Inferior parietal cortex (tissue), 1 donor: ENCODE measurements around the gene MRGPRG.

Experiments used
- DNase-seq: peaks from one replicate; pipeline ENCODE4 v3.0.0-alpha.2; 2016; ENCODE audit errors: extremely low spot score

The MRGPRG gene

DNA sequence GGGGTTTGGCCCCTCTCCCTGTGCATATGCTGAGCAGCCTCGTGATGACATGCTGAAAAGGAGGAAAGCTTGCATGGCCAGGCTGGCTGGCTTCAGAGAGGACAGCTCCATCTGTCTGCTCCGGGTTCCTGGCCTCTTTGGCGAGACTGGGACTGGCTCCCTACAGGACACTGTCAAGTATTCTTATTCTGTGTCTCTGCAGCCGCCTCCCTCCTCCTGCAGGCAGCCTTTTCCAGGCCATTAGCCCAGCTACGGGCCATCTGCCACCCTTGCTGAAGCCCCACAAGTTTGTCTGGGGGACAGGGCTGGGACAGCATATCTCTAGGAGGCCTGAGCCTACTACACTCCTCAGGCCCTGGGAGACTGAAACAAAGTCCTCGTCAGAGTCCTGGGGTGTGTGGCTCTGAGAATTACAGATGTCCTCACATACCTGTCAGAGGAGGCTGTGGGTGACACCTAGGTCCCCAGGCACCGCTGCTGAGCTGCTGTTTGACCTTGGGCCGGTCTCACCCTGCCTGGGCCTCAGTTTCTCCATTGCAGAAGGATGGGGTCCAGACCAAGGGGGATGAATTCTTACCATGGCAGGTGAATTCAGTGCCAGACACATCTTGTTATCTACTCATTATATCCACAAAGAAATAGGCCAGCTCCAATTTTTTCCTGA, 11.0 kb downstream of the MRGPRG start:
- no peak for DNase-seq

- no peak for DNase-seq
Observed at GRCh38 chr11:3206922-3207204, 11.8 kb downstream of the MRGPRG start.

DNA sequence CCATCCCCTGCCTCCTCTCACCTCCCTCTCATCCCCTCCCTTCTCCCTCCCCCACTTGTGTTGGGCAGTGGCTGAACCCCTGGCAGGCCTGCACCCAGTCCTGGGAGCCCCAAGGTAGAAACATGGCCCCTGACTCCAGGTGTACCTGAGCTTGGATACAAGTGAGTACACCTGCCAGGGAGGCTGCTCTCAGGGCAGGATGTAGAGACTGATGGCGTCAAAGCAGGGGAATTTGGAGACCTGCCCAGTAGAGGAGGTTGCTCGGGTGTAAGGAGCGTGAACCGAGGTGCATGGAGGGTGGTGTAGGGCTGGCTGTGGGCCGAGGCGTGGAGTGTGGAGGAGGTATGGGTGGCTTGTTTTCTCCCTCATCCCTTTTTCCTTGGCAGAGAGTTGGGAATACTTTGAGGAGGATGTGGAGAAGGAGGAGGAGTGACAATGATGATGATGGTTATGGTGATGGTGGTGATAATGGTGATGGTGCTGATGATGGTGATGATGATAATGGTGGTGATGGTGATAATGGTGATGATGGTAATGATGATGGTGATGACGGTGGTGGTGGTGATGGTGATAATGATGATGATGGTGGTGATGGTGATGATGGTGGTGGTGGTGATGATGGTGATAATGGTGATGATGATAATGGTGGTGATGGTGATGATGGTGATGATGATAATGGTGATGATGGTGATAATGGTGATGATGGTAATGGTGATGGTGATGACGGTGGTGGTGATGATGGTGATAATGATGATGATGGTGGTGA, 12.3 kb downstream of the MRGPRG start:
- no peak for DNase-seq

GRCh38 chr11:3205261-3206155, 13.1 kb downstream of the MRGPRG start:
- no peak for DNase-seq

DNA sequence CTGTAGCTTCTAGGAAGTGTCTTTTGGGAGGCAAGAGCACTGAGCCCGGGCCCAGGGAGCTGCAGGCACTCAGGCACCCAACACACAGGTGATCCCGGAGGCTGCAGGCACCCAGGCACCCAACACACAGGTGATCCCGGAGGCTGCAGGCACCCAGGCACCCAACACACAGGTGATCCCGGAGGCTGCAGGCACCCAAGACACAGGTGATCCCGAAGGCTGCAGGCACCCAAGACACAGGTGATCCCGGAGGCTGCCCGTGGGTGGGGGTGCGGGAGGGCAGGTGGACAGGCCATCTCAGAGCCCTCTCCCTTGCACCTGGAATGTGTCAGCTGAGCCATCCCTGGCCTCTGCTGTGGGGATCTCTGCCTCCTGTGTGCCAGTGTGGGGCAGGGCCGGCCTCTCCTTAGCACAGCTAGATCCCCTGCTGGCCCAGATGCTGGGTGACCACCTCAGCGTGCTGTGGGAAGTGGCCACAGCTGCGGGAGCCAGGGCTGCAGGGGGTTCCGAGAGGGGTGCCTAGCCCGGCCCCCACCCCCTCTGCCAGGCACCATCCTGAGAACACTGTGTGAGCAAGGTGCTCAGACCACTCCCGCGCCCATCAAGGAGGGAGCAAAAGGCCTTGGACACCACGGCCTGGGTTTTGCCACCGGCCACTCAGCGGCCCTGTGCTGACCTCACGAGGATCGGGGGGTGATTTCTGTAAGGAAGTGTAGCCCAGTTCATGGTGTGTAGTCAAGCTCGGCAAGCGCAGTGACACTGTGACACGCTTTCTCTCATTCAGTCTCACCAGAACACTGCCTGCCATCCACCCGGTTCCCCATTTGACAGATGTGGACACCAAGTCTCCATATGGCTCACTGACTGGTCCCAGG, 14.2 kb downstream of the MRGPRG start:
- no peak for DNase-seq

DNA sequence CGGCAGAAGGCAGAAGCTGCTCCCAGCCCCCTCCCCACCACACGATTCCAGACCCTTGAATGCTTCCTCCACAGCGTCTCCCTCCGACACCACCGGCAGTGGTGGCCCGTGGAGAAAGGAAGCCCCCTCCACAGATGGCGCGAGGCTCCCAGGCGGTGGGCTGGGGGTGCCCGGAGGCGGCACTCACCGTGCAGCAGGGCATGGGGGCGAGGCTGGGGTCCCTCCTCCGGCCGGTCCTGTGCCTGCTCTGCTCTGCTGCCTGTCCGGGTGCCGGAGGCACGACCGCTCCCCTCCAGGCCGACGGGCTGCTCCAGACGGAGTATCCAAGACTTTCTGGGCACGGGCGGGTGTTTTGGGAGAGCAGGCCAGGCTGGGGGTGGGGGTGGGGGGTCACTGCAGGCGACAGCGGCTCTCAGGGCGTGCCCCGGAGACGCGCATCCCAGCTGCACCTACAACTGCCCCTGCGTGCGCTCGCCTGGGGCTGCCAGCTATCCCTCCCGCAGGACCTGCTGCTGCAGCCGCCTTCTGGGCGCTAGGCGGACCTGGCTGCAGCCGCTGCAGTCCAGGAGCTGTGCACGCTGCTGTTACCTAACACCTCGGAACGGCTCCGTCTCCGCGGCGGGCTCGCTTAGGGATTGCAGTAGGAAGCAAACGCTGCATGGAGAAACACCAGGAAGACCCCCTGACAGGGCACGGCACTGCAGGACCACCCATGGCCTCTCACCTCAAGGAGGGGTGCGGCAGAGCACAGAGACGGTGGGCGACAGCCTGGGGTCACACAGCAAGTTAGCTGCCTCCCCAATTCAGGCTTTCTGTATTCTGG, 15.2 kb downstream of the MRGPRG start:
- no peak for DNase-seq

DNA sequence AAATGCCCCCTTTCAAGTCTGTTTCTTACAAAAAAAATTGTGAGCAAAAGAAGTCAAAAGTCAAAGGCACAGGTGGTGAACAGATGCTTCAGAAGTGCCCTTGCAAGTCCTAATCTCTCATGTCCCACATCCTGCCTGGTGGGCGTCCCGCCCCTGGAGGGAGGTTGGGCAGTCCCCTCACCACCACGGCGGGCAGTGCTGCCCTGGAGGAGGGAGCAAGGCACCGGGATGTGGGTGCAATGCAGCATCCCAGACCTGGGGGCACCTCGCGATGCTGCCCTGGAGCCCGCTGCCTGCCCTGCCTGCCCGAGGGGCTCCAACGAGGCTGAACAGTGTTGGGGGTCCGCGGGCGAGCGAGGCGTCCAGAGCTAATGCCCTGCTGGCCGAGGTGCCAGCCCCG, 15.9 kb downstream of the MRGPRG start:
- DNase-seq, result no peak

DNA sequence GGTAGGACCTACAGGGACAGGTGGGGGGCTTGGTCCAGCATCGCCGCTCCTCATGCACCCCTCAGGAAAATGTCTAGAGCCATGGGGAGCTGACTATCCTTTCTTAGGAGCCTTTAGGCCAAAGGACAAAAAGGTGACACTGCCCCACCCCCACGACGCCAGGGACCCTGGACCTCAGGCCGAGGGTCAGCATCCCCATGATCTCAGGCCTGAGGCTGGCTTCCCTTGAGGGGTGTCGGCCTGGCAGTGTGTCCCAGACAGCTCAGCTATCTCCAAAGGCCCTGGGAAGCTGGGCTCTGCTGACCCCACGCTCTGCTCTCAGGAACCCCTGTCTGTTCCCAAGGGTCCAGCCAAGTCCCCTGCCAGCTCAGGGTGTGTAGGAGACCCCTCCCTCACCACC, 16.3 kb downstream of the MRGPRG start:
- no peak for DNase-seq

- DNase-seq, result no peak
Observed at GRCh38 chr11:3201677-3202181, 16.9 kb downstream of the MRGPRG start.

GRCh38 chr11:3201112-3201581, 17.5 kb downstream of the MRGPRG start:
- no peak for DNase-seq

- no peak for DNase-seq
Observed at GRCh38 chr11:3200388-3201111, 18.1 kb downstream of the MRGPRG start.

DNA sequence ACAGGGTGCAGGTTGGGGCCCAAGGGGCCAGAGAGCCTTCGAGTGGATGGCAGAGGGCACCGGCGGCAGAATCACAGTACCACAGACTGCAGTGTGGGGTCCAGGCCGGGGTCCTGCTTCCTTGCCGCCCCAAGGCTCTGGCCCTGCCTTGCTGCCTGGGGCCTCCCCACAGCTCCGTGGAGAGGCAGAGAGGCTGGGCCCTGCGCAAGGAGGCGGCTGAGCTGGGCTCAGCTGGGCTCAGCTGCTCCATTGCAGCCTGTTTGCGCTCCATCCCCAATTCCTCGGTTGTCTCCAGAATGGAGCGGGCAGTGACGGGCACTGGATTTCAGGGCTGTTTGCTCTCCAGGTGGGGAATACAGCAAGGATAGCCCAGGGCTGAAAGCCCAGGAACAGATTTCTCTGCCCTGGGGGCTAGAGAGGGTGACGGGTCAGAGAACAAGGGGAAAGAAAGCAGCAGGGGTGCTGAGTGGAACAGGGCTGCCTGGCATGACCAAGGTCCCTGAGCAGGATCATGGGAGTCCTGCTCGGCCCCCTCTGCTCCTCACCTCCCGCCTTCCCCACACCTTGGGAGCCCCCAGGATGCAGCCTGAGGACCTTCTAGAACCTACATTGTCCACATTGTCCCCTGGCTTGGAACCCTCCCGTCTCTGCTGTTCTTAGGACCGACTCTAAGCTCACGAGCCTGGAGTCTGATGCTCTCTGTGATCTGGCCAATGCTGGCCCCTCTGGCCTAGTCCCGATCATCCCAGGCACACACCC, 18.9 kb downstream of the MRGPRG start:
- DNase-seq, result no peak

- no peak for DNase-seq
Observed at GRCh38 chr11:3198815-3199214, 19.8 kb downstream of the MRGPRG start.

GRCh38 chr11:3197878-3198528, 20.6 kb downstream of the MRGPRG start:
- DNase-seq, result no peak

DNA sequence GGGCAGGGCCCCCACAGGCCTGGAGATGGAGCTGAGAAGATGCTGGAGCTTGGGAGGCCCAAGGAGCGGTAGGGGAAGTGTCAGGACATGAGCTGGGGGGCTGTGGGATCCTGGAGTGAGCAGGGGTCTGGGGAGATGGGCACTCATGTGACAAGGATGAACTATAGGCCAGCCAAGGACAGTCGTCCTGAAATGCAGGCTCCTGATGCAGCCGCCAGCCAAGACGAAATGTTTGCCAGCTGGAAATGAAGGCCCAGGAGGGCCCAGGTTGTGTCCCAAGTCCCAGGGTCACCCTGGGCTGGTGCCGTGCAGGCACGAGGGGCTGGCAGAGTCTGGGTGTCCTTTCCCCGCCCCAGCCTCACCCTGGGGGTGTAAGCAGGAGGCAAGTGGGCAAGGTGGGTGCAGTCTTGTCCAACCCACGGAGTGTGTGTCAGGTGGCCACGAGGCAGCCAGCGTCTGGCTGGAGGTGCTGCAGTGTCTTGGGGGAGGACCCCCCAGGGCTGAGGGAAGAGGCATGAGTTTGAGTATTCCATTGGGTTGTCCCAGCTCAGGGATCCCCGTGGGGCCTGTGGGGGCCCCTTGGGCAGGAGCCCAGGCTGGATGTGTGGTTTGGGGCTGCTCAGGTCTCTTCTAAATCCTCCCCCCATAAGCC, 21.4 kb downstream of the MRGPRG start:
- DNase-seq, result no peak

GRCh38 chr11:3196161-3197043, 22.2 kb downstream of the MRGPRG start:
- no peak for DNase-seq
